Left ventricle myocardium inferior (tissue), 1 donor: ENCODE measurements around the gene PKP1. TPM values are rescaled to one million over a fixed set of nuclear protein-coding genes. Genes with fewer than 3 reads are reported as not detected.

Source experiments
- DNase-seq: peaks from one replicate; pipeline ENCODE4 v3.0.0-alpha.2; 2020
- H3K27ac ChIP-seq: fragments of 200-600 bp; replicated peaks from 2 replicates; pipeline ENCODE4 v1.8.0; 2021
- H3K27me3 ChIP-seq: fragments of 200-600 bp; 2 replicates; pipeline ENCODE4 v1.8.0; 2021; ENCODE audit warnings: low read depth
- H3K36me3 ChIP-seq: fragments of 200-600 bp; 2 replicates; pipeline ENCODE4 v1.8.0; 2021
- H3K4me1 ChIP-seq: fragments of 200-600 bp; 2 replicates; pipeline ENCODE4 v1.8.0; 2021
- H3K4me3 ChIP-seq: fragments of 200-600 bp; 2 replicates; pipeline ENCODE4 v1.8.0; 2021; ENCODE audit warnings: mild to moderate bottlenecking, moderate library complexity
- H3K9me3 ChIP-seq: fragments of 200-600 bp; replicated peaks from 2 replicates; pipeline ENCODE4 v1.8.0; 2021
- CTCF ChIP-seq: fragments of 200-600 bp; IDR thresholded peaks from 2 replicates; pipeline ENCODE4 v1.8.0; 2021; ENCODE audit warnings: antibody characterized with exemption, mild to moderate bottlenecking, borderline replicate concordance
- intact Hi-C: fragments of 100-400 bp; cut with micrococcal nuclease; formaldehyde crosslinking; loops from one replicate; pipeline ENCODE4 v1.11.0; 2022
- total RNA-seq: library from RNA; stranded (reverse); fragmentation: NEBNext Ultra II Directional; extraction: Animal tissue kit (Norgen Biotek cat#: 25700); gene quantifications from one replicate; pipeline ENCODE4 v1.2.1, GENCODE V29; 2021
- donor health status: DM: no; HTN: yes; CAD: no; lungs with severe emphysema.

The PKP1 gene
- total RNA-seq, 1 donor from 2014 or later: 0.38 TPM

DNA sequence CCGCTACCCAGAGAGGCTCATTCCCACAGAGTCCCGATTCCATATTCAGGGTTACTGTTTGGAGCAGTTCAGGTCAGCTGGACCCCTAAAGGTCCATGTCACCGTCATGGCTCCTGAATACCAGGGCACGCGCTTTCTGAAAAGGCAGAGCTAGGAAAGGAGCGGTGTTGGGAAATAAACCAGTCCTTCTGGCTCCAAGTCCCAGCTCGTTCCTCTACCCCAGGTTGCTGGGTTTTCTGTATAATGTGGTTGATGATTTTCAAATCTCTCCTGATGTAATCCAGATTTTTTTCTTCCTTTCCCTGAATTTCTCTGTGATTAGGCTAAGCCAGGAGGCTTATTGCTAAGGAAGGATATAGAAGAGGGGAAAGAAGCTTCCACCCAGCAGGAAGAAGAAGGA is 14.0 kb upstream of the PKP1 start:
- Histone ChIP-seq H3K27me3 (peaks cover 56% of the 10 kb centered on the region), H3K4me1 (no peaks in the 10 kb centered on the region), H3K27ac (no peak overlapping the region), H3K36me3 (no peaks in the 10 kb centered on the region), H3K9me3 (no peaks in the 10 kb centered on the region), H3K4me3 (no peak overlapping the region)
- no peak for DNase-seq
- intact Hi-C loops: no loop called here
- no peak for TF ChIP-seq CTCF

DNA sequence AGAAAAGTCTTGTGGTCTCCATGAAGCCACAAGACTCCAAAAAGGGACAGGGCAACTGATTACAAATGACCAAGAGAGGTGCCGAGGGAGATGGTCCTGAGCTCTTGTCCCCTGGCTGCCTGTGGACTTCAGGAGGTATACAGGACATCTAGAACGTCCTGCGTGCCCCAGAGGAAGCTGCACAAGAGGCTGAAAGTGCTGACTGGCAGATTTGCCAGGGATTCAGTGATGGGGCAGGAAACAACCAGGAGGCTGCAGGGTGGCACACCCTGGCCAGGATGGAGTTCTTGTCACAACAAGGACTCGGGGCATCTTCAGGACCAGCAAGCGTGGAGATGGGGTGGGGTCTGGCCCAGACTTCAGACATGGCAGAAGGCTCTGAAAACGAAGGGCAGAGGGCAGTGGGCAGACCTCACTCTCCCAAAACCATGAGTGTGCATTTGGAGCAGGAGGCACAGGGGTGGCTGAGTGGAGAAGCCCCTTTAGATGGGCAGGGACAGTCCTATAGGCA is 13.4 kb upstream of the PKP1 start:
- Histone ChIP-seq H3K4me3 (no peak overlapping the region), H3K27me3 (peaks cover 52% of the 10 kb centered on the region), H3K4me1 (no peaks in the 10 kb centered on the region), H3K27ac (no peak overlapping the region), H3K9me3 (no peaks in the 10 kb centered on the region), H3K36me3 (no peaks in the 10 kb centered on the region)
- DNase-seq: no peak
- intact Hi-C loops: no loop called here
- no peak for TF ChIP-seq CTCF

GRCh38 chr1:201270616-201271390 is 12.5 kb upstream of the PKP1 start:
- DNase-seq: no peak
- TF ChIP-seq CTCF: no peak

DNA sequence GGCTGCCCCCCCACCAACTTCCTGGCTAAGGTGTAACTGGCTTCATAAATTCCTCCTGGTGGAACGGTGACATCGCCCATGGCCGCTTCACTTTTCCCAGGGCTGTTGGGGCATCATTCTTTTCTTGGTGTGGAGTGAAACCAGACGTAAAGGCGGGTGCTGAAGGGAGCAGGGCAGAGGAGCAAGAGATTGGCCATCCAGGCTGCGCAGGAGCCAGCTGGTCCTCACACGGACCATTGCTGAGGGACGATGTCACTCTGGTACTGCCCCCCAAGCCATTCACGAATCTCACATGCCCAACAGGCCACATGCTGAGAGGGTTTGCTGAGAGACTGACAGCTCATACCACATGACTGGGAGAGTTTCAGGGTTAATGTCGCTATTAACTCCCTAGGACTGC is 10.5 kb upstream of the PKP1 start:
- no peak for TF ChIP-seq CTCF
- no peak overlapping the region for H3K27ac ChIP-seq
- no peak for DNase-seq
- peaks cover 41% of the 10 kb centered on the region for H3K27me3 ChIP-seq
- intact Hi-C loops: no loop called here
- no peaks in the 10 kb centered on the region for H3K36me3 ChIP-seq
- H3K9me3 ChIP-seq: no peaks in the 10 kb centered on the region
- no peak overlapping the region for H3K4me3 ChIP-seq
- H3K4me1 ChIP-seq: peaks cover 6% of the 10 kb centered on the region

More at GRCh38 chr1:201270616-201271390, 12.5 kb upstream of the PKP1 start:
- intact Hi-C loops: no loop called here
- H3K4me1 ChIP-seq: peaks cover 4% of the 10 kb centered on the region
- H3K27ac ChIP-seq: no peak overlapping the region
- no peaks in the 10 kb centered on the region for H3K36me3 ChIP-seq
- H3K9me3 ChIP-seq: no peaks in the 10 kb centered on the region
- H3K4me3 ChIP-seq: no peak overlapping the region
- peaks cover 45% of the 10 kb centered on the region for H3K27me3 ChIP-seq

GRCh38 chr1:201274616-201275252 is 8.6 kb upstream of the PKP1 start:
- peaks cover 6% of the 10 kb centered on the region for H3K4me1 ChIP-seq
- DNase-seq: no peak
- peaks cover 39% of the 10 kb centered on the region for H3K27me3 ChIP-seq
- no peak overlapping the region for H3K4me3 ChIP-seq
- intact Hi-C loops: no loop called here
- H3K27ac ChIP-seq: no peak overlapping the region
- no peaks in the 10 kb centered on the region for H3K9me3 ChIP-seq
- no peak for TF ChIP-seq CTCF
- no peaks in the 10 kb centered on the region for H3K36me3 ChIP-seq
